DMS 273 treated with DMSO at 0.1 percent for 48 hours (cell line): ENCODE measurements around the gene CD300H.

Experiments
- DNase-seq: peaks from one replicate; lab custom pipeline; 2025; lab: John Stamatoyannopoulos, UW

CD300H gene

DNA sequence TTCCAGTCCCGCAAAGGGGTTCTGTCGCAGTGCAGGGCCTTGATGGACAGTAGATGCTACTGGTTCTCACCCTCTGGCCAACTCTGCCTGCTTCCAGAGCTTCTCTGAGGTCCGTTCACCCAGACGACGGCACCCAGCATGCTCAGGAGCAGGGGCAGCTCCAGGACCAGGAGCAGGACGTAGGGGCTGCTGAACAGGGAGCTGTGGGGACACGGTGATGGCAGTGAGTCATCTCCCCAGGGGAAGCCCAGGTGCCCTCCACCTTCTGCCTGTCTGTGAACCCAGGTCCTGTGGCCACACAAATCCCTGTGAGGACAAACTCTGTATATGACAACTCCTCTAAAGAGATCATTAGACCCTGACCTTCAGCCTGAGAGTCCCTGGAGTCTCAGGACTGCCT is 18.0 kb downstream of the CD300H start:
- no peak for DNase-seq

DNA sequence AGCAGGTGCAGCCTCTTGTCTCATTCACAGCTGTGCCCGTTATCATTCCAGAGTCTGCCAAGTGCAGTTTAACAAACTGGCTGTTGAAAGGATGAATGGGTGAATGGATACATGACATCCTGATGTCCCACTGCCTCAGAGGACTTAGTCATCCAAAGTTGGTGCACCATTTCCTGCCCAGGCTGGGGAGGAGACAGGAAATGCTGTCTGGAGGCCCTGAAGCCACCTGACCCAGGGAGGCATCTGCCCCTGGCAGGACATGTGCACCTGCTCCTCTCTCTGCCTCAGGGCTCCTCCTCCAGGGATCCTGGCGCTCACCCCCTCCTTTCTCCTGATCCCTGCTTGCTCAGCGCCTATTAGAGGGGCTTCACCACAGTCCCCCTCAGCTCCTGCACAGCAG is 19.6 kb downstream of the CD300H start:
- no peak for DNase-seq

DNA sequence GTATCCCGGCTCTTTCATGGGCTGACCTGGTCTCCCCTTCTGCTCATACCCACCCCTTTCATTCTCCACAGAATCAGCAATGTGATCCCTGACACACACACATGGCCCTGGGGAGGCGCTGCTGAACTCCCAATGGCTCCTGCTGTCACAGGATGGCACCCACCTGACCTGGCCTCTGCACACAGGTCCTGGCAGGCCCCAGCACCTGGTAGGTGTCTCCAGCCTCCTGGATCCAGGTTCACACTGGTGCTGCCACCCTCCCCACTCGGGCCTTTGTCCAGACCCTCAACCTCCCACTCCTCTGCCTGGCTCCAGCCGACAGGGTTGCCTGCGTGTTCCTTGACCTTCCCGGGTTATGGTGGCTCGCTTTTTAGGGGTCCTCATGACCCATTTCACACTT is 20.0 kb downstream of the CD300H start:
- no peak for DNase-seq

DNA sequence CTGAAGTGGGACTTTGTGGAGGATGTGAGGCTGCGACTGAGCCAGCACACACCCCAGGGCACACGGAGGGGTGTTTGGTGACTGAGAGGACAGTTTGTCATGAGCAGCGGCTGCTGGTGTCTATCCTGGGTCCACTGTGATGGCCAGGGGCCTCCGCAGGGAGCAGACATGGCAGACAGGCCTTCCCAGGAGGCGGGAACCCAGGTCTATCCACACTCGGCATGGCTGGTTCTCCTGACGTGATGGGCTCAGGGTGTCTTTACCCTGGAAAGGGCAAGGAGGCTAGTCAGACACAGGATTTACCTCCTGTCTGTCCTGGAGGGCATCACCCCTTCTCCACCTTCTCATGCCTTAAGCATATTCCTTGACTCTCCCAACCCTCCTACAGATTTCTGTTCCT is 20.7 kb downstream of the CD300H start:
- no peak for DNase-seq

DNA sequence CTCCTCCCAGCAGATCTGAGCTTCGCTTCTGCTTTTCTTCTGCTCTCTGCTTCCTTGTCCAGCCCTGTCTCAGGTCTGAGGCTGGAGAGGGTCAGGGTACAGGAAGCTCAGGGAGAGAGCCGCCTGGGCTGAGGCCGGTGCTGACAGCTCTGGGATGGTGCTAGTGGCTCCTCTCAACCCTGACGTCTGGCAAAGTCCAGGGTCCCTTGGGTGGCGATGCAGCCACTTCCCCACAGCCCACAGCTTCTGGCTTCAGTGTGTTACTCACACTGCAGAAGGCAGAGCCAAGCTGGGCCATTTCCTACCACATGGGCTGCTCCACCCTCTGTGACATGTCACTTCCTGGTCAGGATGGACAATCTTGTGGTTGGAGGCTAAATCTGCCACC is 21.5 kb downstream of the CD300H start, which contains the start of gene CD300C:
TSS of gene CD300C (minus strand) at position 273 of the 388 bp plus-strand sequence. CDS start 333 bp downstream, outside the sequence.
- DNase-seq, result no peak

DNA sequence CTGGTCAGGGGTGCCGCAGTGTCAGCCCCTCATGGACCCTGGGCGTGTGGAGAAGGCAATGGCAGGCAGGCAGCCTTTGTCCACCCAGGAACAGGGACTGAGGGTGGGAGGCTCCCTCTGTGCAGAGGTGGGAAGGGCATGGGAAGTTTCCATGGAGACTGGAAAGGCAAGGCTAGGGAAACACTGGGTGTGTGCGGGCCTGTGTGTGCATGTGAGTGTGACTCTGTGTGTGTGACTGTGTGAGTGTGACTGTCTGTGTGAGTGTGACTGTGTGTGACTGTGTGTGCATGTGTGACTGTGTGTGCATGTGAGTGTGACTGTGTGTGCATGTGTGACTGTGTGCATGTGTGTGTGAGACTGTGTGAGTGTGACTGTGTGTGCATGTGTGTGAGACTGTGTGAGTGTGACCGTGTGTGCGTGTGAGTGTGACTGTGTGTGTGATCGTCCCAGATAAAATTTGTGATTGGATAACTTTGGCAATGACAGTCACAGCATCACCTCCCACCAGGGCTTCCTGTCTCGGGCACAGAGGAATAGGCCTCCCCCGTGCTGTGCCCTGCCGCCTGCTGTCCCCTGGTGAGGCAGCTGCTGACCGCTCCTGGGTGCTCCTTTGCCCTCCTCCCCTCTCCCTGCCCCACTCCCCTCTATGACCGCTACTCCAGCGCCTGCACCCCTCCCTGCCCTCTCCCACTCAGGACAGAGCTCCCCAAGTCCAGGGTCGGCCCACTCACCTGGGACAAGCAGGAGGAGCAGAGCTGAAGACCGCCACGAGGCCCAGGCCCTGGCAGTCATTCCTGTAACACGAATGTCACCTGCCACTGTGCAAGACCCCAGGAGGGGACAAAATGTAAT is 22.1 kb downstream of the CD300H start:
- DNase-seq, result no peak

DNA sequence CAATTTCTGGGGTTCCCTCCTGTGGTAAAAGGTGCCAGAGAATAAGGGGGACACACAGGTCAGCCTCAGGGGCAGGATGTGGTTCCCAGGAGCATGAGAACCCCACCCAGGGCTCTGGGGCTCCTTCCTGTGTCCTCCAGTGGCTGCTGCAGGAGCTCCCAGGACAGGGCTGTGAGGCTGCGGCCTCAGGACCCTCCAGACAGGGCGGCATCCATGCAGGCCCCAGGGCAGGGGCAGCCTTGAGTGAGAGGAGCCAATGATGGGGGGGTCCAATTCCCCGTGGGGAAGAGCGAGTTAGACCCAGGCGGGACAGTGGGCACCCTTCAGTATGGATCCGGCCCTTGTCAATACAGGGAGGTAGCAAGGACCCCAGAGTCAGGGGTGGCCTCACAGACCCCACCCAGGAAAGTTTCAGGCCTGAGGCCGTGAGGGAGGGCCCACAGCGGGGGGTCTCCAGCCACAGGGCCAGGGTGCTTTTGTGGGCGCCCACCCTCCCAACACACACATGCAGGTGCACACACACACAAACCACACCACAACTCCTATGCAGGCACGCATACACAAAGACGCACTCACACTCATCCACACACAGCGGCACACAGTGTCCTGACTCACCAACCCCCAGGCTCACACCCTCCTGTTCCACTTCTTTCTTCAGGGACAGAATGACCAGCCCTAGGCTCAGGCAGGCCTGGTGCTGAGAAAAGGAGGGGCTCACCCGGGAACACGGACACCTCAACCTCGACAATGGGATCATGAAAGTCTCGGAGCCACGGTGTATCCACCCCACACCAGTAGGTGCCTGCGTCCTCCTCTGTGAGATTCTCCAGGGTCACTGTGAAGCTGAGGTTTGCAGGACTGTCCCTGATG is 23.2 kb downstream of the CD300H start:
- no peak for DNase-seq

DNA sequence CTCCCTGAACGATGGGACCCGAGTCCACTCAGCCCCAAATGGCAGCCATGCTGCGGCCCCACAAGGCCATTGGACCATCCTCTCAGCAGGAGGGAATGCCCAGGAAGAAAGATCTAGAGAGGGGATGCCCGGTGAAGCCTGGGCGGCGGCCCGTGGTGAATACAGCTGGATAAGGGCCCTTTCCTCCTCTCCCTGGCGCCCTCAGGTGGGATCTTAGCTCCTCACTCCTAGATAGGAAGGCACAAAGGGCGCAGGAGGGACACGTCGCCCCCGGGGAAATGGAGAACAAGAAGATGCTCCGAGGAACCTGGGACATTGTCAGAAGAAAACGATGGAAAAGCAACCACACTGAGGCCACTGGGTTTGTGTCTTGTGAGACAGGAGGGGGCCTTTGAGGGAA is 23.9 kb downstream of the CD300H start:
- DNase-seq, result no peak

DNA sequence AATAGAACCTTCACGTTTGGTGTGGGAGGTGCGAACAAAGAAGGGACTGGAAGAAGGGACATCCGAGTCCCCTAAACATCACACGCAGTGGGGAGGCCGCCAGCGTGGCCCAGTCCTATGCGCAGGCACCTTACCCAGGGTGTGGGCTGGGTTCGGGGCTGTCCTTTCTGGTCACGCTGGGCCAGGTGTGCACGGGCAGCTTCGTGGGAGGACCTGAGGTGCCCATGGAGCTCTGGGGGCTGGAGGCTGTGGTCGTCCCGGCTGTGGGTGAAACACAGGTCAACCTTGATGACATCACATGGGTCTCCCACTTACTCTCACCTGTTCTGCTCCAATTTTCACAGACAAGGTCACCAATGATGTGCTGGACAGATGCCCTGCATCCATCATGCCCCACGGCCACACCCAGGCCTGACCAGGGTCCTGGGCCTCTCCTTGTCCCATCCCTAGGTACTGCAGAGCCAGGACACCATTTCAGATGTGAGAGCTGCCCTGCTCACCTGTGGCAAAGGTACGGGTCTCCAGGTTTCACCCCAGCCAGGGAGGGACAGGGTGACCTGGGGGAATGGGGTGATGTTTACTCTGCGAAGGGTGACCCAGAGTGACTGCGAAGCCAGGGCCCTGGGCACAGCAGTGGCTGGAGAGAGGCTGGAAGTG is 24.5 kb downstream of the CD300H start:
- no peak for DNase-seq

DNA sequence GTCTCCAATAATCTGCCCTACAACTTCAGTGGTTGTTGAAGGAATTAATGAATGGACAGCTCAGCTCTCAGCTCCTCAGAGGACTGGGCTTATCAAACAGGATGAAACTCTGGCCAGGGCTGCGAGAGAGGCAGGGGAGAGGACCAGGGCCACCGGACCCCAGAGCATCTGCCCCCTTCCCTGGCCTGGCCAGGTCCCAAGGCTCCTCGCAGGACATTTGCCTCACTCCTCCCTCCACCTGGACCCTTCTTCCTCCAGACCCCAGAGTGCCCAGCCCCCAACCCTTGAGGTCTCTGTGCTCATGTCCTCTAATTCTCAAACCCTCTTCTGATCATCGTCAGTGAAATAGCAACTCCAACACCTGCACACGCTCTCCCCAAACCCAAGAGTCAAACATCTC is 25.1 kb downstream of the CD300H start:
- no peak for DNase-seq

DNA sequence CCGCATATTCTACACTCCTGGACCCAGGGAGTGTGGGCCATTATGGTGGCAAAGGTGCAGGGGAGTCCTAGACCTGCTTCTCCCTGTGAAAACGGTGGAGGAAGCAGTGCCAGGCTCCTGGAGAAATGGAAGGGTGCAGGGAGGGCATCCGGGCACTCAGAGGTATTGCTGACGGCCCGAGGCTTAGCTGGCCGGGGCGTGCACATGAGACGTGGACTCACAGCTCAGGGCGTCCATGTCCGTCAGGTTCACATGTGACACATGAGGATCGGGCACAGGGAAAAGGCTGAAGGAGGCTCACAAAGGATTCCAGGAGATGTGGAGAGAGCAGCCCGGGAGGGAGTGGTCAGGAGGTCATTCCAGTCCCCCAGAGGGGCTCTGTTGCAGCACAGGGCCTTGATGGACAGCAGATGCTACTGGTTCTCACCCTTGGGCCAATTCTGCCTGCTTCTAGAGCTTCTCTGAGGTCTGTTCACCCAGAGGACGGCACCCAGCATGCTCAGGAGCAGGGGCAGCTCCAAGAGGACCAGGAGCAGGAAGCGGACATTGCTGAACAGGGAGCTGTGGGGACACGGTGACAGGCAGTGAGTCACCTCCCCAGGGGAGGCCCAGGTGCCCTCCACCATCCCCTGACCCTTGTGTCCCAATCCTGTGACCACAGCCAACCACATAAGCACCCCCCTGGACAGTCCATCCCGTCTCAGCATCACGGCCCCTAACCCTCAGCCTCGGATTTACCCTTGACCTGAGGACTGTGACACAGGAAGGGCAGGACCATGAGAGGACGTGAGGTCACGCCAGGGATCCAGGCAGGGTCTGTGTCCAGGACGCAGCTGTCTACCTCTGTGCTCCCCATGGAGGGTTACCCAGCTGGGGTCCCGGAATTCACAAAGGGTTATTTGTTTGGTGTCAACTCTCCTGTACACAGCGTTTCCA is 25.9 kb downstream of the CD300H start:
- no peak for DNase-seq

DNA sequence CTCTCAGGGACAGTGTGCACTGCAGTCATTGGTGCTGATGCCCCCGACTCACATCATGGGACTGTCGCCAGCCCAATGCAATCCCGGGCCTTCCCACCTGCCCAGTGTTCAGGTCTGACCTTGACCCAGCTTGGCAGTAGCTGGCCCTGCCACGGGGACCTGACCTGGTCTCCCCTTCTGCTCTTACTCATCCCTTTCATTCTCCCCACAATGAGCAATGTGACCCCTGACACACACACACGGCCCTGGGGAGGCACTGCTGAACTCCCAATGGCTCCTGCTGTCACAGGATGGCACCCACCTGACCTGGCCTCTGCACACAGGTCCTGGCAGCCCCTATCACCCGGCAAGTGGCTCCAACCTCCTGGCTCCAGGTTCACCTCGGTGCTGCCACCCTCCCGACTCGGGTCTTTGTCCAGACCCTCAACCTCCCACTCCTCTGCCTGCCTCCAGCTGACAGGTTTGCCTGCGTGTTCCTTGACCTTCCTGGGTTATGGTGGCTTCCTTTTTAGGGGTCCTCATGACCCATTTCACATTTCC is 28.0 kb downstream of the CD300H start:
- DNase-seq, result no peak

DNA sequence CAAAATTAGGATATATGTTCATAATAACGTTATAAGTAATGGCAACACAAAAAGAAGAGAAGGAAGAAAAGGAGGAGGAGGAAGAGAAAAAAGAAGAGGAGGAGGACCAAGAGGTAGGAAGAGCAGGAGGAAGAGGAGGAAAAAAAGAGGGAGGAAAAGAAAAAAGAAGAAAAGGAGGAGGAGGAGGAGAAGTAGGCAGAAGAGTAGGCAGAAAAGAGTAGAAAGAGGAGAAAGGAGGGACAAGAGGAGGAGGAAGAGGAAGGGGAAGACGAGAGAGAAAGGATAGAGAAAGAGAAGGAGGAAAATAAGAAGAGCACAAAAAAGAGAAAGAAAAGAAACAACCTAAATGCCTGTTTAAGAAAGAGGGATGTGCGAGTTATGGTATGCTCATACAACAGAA is 30.4 kb downstream of the CD300H start:
- no peak for DNase-seq

DNA sequence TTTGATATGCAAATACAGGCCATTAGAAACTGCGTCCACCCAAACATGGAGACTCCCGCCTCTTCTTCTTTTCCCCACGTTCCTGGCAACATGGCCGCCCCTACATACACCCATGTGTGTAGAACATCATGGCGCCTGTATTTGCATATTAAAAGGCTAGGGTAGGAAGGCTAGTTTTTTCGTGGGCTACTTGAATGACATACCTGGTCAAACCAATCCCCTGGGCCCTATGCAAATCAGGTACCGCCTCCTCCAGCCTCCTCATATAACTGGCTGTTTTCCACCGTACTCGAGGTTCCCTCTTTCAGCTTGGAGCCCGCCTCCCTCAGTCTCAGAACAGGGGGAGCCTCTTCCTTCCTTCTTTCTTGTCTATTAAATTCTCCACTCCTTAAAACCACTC is 35.2 kb downstream of the CD300H start:
- DNase-seq, result no peak

DNA sequence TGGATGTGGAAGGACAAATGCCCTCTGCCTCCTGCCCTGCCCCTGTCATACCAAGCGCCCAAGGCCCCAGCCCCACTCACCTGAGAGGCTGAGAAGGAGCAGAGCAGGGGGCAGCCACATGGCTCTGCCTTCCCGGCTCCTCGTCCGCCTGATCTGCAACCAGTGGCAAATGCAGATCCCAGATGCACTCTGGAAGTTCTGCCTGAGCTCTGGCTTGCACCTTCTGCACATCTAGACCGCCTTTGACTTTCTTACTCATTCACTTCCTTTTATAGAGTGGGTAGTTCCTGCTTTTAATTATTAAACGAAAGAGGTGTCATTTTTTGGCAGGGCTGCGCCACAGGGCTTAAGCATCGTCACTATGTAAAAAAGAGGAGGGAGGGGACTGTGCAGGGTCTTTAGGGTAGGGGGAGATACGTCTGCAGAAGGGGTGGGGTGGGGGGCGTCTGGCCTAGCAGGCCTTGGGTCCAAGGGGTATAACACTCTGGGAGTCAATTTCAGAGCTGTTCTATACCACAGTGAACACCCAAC is 36.0 kb downstream of the CD300H start, which contains the start of gene CD300LB:
TSS of gene CD300LB (minus strand) at position 245 of the 531 bp plus-strand sequence. CDS start at position 120, 125 bp downstream.
- DNase-seq, result no peak

DNA sequence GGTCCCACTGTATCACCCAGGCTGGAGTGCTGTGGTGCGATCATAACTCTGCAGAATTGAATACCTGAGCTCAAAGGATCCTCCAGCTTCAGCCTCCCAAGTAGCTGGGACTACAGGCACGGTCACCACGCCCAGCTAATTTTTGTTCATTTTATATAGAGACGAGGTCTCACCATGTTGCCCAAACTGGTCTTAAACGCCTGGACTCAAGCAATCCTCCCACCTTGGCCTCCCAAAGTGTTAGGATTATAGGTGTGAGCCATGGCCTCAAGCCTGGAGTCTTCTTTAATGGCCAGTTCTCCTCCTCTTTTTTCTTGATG is 36.5 kb downstream of the CD300H start:
- DNase-seq, result no peak

DNA sequence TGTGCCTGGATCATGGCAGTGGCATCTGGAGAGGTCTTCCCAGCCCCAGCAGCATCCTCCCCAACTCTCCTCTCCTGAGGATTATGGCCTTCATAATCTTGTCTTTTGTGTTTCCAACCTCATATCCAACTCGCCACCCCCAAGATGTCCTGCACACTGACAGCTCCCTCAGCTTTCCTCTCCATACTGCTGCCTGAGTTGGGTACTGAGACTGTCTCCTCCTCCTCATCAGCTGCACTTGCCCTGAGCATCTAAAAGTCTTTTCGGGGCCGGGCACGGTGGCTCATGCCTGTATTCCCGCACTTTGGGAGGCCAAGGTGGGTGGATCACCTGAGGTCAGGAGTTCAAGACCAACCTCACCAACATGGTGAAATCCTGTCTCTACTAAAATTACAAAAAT is 38.1 kb downstream of the CD300H start:
- DNase-seq, result no peak

DNA sequence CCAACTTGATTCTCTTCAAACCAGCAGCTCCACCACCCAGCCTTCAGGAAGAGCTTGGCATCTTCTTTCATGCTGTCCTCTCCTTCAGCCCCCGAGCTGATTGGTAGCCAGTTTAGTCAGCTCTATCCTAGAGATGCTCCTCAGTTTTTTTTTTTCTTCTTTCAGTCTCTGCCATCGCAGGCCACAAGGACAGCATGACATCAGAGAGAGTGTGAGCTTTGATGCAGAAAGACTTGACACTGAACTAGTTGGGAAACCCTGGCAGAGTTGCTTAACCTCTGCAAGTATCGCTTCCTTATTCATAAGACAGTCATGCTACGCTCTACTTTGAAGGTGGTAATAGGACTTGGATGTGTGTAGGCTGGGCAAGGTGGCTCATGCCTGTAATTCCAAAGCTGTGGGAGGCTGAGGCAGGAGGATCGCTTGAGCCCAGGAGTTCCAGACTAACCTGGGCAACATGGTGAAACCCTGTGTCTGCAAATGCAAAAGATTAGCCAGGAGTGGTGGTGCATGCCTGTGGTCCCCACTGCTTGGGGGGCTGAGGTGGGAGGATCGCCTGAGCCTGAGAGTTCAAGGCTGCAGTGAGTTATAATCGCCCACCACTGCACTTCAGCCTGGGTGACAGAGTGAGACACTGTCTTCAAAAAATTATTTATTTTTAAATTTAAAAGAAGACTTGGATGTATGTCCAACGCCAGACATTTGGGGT is 38.7 kb downstream of the CD300H start:
- DNase-seq, result no peak

DNA sequence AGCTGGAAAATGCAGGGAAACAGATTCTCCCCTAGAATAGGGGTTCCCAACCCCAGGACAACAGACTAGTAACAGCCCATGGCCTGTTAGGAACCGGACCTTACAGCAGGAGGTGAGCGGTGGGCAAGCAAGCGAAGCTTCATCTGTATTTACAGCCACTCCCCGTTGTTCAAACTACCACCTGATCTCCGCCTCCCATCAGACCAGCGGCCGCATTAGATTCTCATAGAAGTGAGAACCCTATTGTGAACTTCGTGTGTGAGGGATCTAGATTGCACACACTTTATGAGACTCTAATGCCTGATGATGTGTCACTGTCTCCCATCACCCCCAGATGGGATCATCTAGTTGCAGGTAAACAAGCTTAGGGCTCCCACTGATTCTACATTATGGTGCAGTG is 39.6 kb downstream of the CD300H start:
- DNase-seq, result no peak

DNA sequence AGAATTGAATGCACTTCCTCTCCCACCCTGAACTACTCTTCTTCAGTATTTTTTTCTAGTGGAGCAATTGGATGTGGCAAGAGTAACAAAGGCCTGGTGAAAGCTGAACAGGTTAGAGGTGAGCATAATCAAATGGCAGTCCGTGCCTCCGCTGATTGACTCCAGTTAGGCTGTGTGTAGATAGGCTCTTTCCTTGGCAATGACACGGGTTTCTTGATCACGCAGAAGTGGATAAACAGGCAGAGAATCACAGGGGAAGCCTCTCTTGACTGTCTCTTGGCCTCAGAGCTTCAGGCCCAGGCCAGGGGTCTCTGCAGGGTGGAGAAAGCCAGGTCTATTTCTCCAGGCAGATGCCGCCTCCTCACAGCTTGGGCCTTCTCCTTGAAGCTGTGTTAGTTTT is 40.2 kb downstream of the CD300H start:
- DNase-seq, result no peak
